Activated effector memory CD4-positive, alpha-beta T cell treated with Interleukin-2 at 50 U/mL for 16 hours (primary cell): ENCODE results near the gene UGT2B7.
"Not testable (repeated sequence)": the region's sequence is repeated elsewhere in the genome, so short reads cannot be mapped to it uniquely, and the experiment has no call there.

Experiments
- DNase-seq: peaks from one replicate; pipeline ENCODE4 v3.0.0-alpha.2; 2020

UGT2B7 gene

DNA sequence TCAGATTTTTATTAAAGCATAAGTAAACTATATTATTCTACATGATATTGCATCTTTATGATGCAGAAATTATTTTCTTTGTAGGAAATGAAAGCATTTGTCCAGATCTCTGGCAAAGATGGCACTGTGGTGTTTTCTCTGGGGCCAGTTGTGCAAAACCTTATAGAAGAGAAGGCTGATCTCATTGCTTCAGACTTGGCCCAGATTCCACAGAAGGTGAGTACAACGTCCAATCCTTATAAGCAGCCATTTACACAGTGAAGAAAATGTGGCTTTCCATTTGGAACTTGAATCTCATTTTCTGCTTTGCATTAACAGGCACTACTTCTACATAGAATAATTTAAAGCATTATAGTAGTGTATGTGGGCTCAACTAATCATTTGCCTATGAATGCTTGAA is 6.9 kb upstream of the UGT2B7 start:
- no peak for DNase-seq

DNA sequence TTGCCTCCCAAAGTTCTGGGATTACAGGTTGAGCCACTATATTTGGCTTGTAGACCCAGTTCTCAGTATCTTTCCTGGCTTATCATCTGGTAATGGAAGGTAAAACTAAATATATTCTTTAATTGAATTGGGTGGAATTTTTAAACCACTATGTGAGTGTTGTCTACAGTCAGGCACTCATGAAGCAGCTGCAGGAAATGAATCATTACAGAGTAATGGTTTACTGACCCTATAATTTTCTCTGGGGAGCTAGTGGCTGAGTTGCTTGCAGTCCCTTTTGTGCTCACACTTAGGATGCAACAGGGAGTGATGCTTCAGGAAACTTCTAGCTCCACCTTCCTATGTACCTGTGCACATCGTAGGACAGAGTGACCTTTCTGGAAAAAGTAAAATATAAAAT is 4.1 kb upstream of the UGT2B7 start:
- DNase-seq: no peak

DNA sequence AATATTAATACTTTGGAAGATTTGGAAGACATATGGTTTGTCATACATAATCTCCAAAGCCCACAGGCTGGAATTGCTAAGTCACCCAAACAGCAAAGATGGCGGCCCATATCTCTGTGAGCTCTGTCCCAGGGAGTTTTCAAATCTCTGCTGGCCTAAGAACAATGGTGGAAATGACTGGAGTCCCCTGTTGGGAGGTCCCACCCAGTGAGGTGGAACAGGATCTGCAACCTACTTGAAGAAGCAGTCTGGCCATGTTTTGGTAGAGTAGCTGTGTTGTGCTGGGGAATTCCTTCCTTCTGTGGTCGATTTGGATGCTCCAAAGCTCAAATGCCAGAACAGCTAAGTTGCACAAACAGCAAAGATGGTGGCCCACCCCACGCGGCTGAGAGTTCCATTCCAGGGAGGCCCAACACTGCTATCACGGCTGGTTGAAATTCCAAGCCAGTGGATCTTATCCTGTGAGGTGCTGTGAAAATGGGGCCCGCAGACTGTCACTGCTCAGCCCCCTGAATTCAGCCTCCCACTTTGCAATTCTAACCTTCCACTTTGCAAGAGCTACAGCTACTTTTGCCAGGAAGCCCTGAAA is 3.2 kb upstream of the UGT2B7 start:
- no peak for DNase-seq

DNA sequence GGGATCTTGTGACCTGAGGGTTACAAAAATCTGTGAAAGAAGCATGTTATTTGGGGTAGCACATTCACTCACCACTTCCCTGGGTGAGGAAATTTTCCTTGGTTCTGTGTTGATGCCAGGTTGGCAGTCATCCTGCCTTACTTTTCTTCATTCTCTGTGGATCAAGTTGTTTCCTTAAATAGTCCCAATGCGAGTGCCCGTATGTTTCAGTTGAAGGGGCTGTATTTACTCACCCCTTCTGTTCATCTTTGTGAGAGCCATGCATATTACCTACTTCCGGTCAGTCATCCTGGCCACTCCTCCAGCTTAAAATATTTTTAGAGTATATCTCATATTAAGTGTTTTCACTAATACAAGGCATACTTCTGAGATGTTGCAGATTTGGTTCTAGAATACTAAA is 2.6 kb upstream of the UGT2B7 start:
- DNase-seq: no peak

DNA sequence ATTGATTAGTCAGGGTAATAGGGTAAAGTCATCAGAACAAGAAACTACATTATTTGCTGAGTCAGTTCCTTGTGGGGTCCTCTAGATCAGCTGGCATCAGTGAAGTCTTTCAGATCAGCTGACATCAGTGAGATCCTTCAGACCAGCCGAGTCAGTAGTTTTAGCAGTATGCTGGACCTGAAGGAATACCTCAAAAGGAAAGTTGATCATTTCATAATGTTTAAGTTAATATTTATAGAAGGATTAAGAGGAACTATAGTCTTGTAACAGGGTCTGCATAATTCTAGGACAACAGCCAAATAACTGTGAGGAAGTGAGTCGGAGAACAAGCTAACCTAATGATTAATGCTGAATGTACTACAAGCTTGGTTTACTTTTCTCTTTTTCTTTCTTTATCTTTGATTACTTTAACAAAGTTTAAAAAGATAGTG is 958 bp upstream of the UGT2B7 start:
- no peak for DNase-seq

DNA sequence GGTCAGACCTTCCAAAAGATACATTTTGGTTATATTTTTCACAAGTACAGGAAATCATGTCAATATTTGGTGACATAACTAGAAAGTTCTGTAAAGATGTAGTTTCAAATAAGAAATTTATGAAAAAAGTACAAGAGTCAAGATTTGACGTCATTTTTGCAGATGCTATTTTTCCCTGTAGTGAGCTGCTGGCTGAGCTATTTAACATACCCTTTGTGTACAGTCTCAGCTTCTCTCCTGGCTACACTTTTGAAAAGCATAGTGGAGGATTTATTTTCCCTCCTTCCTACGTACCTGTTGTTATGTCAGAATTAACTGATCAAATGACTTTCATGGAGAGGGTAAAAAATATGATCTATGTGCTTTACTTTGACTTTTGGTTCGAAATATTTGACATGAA is 536 bp downstream of the UGT2B7 start:
- no peak for DNase-seq

DNA sequence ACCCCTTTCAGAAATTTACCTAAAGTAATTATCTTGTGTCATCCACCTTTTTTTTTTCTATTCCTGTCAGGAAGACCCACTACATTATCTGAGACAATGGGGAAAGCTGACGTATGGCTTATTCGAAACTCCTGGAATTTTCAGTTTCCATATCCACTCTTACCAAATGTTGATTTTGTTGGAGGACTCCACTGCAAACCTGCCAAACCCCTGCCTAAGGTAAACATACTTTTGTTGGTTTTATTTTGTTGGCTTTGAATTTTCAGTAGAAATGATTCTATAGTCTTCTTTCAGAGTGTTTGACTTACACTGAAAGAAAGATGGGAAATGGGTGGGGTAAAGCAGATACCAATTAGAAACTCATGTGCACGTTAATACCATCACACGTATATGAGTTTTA is 2.2 kb downstream of the UGT2B7 start:
- no peak for DNase-seq

DNA sequence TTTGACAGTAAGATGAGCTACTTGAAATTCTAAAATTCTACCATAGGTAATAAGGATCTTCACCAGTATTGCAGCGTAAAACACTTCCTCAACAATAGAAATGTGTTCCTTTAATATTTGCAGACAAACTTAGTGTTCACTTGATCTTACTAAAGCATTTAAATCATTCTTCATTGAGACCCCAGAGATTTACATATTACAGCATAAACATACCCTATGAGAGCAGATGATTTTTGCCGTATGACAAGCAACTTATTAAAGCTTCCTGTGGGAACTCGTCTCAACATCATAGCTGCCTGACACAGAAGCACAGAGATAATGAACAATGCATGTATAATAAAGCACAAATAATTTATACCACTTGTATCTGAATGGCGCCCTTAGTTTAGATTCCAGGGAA is 3.6 kb downstream of the UGT2B7 start:
- no peak for DNase-seq

DNA sequence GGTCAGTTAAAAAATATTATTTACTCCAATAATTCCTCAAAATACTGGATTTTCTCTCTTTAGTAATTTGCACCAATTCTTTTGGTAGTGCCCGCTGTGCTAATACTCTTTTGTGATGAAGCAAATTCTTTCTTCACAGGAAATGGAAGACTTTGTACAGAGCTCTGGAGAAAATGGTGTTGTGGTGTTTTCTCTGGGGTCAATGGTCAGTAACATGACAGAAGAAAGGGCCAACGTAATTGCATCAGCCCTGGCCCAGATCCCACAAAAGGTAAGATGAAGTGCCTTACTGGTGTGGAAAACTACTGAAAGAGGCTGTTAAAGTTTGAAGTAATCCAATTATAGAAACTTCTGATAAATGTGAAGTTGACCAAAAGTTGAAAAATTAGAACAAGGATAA is 6.4 kb downstream of the UGT2B7 start:
- DNase-seq: not testable (repeated sequence)

DNA sequence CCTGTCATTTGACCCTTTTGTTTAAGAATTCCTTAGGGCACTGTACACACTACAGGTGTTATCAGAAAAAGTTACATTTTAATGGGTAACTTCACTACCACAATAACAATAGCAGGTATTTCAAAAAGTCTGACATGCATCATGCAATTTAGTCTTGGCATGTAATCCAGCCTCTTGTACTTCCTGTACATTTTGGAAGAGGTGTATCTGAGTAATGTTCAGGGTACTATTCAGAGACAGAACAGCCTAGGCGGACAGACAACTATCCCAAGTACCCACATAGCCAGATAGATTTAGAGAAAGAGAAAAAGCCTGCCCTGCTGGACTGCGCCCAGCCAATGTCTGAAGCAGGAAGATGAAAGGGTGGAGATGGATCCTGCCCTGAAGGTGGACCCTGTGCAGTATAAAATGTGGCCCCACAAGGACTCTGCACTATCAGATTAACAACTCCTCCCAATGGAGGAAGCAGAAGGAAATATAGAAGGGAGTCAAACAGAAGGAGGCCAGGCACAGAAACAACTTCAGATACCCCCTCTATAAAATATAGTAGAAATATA is 8.5 kb downstream of the UGT2B7 start:
- DNase-seq: no peak

DNA sequence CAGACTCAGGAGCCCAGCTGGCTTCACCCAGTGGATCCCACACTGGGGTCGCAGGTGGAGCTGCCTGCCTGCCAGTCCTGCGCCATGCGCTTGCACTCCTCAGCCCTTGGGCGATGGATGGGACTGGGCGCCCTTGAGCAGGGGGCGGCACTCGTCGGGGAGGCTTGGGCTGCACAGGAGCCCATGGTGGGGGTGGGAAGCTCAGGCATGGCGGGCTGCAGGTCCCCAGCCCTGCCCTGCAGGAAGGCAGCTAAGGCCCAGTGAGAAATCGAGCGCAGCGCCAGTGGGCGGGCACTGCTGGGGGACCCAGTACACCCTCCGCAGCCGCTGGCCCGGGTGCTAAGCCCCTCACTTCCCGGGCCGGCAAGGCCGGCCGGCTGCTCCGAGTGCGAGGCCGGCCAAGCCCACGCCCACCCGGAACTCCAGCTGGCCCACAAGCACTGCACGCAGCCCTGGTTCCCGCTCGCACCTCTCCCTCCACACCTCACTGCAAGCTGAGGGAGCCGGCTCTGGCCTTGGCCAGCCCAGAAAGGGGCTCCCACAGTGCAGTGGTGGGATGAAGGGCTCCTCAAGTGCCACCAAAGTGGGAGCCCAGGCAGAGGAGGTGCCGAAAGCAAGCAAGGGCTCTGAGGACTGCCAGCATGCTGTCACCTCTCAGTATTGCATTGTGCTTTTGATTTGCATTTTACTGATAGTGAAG is 19.0 kb downstream of the UGT2B7 start:
- DNase-seq: not testable (repeated sequence)

DNA sequence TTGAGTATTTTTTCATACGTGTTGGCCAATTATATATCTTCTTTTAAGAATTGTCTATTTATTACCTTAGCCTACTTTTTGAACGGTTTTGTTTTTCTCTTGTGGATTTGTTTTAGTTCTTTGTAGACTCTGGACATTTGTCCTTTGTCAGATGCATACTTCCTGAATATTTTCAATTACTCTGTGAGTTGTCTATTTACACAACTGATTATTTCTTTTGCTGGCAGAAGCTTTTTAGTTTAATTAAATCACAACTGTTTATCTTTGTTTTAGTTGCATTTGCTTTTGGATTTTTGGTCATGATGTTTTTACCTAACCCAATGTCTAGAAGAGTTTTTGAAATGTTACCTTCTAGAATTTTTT is 19.6 kb downstream of the UGT2B7 start:
- no peak for DNase-seq

DNA sequence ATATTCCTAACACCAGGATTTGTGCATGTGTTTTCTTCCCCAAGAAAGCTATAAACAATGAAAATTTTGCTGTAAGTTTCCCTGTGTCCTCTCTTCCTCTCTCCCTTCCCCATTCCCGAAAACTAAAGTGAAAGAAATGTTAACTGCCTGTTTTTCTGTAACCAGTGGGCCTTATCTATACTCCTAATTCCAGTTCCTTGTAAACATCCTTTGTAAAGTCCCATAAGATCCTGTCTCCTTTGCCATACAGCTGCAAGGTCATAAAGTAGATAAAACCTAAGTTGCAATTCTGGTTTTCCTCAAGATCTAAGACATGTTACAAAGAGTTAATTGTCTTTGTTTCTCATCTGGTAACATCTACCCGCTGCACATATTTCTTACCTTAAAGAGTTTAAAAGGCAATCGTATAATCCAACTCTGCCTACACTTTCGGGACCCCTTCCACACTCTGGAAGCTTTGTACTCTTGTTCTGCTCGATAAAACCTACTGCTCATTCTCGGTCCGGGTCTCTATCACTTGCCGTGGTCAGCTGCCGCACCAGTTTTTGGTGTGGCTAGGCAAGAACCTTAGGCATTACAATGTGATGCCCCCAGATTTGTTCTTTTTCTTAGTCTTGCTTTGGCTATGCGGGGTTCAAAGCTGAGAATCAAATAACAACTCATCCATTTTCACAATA is 20.5 kb downstream of the UGT2B7 start:
- DNase-seq: no peak

DNA sequence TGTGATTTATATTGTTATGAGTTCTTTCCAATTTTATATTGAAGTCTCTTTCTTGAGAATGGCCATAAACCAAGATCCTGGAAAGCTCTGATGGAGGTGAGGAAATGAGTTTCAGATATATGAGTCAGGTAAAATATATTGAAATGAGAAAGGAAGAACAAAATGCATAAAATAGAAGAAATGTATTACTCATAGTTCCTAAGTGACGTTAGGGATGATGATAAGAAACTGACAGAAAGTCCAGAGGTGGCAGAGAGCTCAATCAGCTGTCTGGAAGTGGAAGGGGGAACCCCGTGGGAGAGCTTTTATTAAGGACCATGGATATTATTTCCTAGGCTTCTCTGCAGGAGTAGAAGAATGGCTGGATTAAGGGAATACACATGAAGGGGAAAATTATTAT is 24.6 kb downstream of the UGT2B7 start:
- no peak for DNase-seq

DNA sequence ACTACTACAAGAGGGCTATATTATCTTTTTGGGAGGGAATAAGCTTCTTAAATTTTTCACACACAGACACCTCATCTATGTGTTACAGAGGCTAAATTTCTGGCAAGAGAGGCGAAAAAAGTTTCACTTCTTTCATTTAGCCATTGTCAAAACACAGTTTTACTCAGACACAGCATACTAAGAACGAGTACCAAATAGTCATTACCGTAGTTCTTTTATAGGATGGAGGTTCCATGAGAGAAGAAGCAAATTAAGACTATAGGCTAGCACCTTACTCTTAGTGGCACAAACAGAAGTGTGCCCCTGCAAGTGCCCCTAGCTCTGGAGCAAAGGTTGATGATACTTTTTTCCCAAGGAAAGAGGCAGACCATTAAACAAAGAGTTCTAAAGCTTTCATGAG is 26.2 kb downstream of the UGT2B7 start:
- DNase-seq: no peak

DNA sequence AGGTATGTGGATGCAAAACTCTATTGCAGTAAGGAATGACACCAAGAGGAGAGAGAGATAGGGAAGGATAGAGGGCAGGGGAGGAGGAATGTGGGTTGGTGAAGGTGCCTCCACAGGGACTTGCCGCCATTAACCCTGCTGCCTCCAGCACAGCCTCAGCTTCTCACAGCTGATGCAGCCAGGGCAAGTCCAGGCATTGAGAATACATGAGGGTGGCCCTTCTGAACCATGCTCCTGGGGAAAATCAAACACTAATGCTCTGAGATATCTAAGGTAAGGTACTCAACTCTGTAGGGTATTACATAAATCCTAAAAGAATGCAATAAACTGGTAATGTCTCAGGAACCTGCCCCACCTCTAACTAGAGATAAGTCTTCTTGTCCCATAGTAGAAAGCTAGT is 28.7 kb downstream of the UGT2B7 start:
- DNase-seq: no peak

DNA sequence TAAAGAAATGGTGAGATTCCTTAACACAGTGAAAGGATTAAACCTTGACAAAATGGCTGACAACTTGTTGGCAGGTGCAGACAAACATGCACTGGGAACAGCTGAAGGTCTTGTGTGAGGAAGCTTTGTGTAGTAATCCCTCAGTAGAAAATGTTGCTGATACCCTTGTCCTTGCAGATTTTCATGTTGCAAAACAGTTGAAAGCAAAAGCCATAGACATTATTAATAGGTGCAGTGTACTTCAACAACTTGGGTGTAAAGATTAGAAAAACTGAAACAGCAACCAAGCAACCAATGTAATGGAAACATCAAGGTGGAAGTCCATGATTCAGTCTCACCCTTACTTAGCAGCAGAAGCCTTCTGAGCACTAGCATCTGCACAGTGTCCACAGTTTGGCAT is 29.8 kb downstream of the UGT2B7 start:
- DNase-seq: no peak

DNA sequence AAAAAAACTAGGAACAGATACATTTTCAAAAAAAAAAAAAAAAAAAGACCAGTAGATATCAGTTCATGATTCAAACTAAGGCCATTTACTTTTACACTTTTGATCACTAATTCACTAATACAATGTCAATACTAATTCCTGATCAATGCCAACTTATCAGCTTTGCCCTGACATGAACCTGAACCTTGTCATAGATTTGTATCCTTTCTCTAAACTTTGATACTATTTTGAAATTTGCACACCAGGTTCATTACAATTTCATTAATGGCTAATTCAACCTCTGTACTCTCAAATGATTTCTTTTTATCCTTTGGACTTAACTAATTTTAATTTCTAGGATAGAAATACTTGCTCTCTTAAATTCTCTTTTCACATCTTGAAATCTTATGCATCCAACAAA is 37.7 kb downstream of the UGT2B7 start:
- no peak for DNase-seq

DNA sequence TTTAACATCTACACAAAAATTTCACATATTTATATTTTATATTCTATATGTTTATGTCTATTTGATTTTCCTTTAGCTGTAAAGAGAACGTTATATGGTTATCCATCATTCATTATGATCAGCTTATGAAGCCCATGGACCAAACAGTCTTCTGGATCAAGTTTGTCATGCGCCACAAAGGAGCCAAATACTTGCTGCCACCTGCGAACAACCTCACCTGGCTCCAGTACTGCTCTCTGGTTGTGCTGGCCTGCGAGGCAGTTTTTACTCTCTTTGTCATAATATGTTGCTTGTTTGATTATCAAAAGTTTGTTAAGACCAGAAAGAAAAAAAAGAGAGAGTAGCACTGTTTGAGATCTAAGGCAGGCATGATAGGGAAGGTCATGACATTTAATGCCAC is 38.2 kb downstream of the UGT2B7 start:
- no peak for DNase-seq

DNA sequence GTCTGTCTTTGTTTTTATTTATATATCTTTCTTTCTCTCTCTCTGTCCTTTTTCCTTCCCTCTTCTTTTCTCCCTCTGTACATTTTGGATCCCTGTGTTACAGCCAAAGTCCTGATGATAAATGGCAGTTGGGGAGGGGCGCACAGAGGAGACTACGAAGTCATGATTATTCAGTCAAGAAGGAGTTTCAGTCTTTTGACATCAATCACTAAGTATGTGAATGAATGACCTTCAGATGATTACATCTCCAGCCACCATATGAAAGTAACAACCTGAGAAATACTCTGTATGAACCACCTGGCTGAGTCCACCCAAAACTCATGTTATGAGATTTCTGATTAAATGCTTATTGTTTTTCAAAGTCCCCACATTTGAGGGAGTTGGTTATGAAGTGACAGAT is 45.0 kb downstream of the UGT2B7 start:
- no peak for DNase-seq

DNA sequence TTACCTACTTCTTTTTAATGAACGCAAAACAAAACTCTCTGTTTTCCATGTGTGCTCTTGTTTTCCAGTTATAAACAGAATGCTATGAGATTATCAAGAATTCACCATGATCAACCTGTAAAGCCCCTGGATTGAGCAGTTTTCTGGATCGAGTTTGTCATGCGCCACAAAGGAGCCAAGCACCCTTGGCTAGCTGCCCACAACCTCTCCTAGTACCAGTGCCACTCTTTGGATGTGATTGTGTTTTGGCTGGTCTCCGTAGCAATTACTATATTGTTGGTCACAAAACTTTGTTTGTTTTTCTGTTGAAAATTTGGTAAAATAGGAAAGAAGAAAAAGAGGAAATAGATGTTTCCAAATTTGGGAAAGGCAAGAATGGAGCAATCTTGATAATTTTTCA is 51.1 kb downstream of the UGT2B7 start:
- DNase-seq: no peak

DNA sequence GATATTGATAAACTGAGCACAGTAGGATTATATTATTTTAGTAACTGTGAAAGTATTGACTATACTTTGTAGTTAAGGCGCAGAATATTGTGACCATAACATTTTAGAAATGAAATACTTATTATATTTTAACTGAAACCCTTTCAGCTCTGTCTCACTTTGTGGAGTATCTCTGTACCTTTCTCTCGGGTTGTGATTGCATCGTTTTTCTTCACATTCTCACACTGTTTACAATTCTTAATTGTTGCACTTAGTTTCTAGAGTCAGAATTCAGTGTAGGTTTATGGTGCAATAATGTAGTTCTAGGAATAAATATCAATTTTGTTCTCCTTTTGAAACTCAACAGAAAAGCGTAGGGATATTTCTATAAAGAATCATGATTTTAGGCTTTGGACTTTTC is 57.7 kb downstream of the UGT2B7 start:
- no peak for DNase-seq

DNA sequence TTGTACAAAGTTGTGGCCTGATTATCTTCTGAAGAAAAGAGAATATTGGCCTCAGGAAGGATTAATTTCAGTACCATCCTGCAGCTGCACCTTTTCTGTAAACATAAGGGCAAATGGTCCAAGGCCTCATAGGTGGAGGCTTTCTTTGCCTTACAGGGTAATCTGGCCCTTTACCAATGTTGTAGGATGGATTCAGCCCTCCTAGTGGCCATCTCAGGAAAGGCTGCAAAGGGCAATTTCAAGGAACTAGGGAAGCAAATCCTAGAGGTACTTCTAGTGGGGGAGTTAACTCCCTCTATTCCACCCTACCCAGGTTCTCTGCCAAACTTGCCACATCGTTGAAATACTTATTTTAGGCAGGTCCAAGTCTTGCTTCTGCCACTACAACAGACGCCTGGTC is 60.6 kb downstream of the UGT2B7 start:
- no peak for DNase-seq
